H1 (cell line): ENCODE data around the gene PPIF. TPM values are rescaled to one million over a fixed set of nuclear protein-coding genes. Genes with fewer than 3 reads are reported as not detected.

Experiments
- CTCF ChIA-PET: fragments of 300-600 bp; sonication (Branson Sonifier 250); formaldehyde crosslinking; loops from one replicate; lab custom pipeline; 2021; ENCODE audit not compliant: partially characterized antibody; lab: Charles Lee
- POLR2A ChIA-PET: fragments of 300-600 bp; sonication (Branson Sonifier 250); formaldehyde crosslinking; loops from one replicate; lab custom pipeline; 2021; ENCODE audit warnings: inconsistent platforms; ENCODE audit not compliant: partially characterized antibody; lab: Charles Lee
- DNase-seq, 2 experiments: peaks; one replicate each; pipeline versions ENCODE4 v3.0.0 to v3.0.0-alpha.2; 2010 to 2022; ENCODE audit warnings: low spot score in 2 of 2, low read depth in 1 of 2, mixed read lengths in 1 of 2
- FAIRE-seq: peaks from 2 replicates; lab custom pipeline; 2011; peaks lifted over from hg19 to GRCh38; lab: Jason Lieb, UNC
- H2AFZ ChIP-seq: 2 replicates; pipeline ENCODE4 v1.8.1; 2012; ENCODE audit warnings: low read length, inconsistent platforms
- H2AK5ac ChIP-seq: 2 replicates; pipeline ENCODE4 v1.6.1; 2013; ENCODE audit warnings: low read depth, low read length
- H2BK120ac ChIP-seq: replicated peaks from 2 replicates; pipeline ENCODE3; 2013; ENCODE audit warnings: low read depth, low read length, inconsistent platforms
- H2BK12ac ChIP-seq: 2 replicates; pipeline ENCODE4 v1.6.1; 2013; ENCODE audit warnings: low read depth, low read length
- H2BK15ac ChIP-seq: 2 replicates; pipeline ENCODE4 v1.6.1; 2013; ENCODE audit warnings: low read length
- H2BK20ac ChIP-seq: 2 replicates; pipeline ENCODE4 v1.6.1; 2013; ENCODE audit warnings: low read length
- H2BK5ac ChIP-seq: 2 replicates; pipeline ENCODE4 v1.6.1; 2013; ENCODE audit warnings: low read depth, low read length
- H3K14ac ChIP-seq: 2 replicates; pipeline ENCODE4 v1.6.1; 2013; ENCODE audit warnings: inconsistent platforms; ENCODE audit not compliant: insufficient read length
- H3K18ac ChIP-seq: 2 replicates; pipeline ENCODE4 v1.6.1; 2013; ENCODE audit warnings: low read length; ENCODE audit errors: extremely low read depth
- H3K23ac ChIP-seq: 2 replicates; pipeline ENCODE4 v1.6.1; 2013; ENCODE audit warnings: inconsistent platforms; ENCODE audit not compliant: insufficient read length
- H3K23me2 ChIP-seq: 2 replicates; pipeline ENCODE4 v1.6.1; 2013; ENCODE audit warnings: low read depth, low read length
- H3K27ac ChIP-seq: 2 replicates; pipeline ENCODE4 v1.6.1; 2011; ENCODE audit warnings: low read depth, low read length, inconsistent platforms
- H3K27me3 ChIP-seq, 4 experiments: replicated peaks in 1 of 4; 1 replicate in 1 of 4; 2 replicates in 3 of 4; pipeline versions ENCODE4 v1.6.1 to v1.8.1; 2011 to 2013; ENCODE audit warnings: low read length in 3 of 4, mild to moderate bottlenecking in 3 of 4, inconsistent platforms in 2 of 4, mixed read lengths in 2 of 4, moderate library complexity in 1 of 4; ENCODE audit not compliant: control insufficient read depth in 3 of 4, insufficient read depth in 3 of 4; ENCODE audit errors: extremely low read depth in 1 of 4
- H3K36me3 ChIP-seq, 4 experiments: 2 replicates each; pipeline versions ENCODE4 v1.6.1 to v1.8.1; 2011 to 2013; ENCODE audit warnings: mild to moderate bottlenecking in 4 of 4, low read length in 3 of 4, moderate library complexity in 2 of 4, control low read depth in 1 of 4, inconsistent platforms in 1 of 4; ENCODE audit not compliant: insufficient read depth in 4 of 4, control insufficient read depth in 2 of 4
- H3K4ac ChIP-seq: replicated peaks from 2 replicates; pipeline ENCODE3; 2013; ENCODE audit warnings: low read length, low read depth, mixed read lengths, inconsistent platforms; ENCODE audit not compliant: insufficient read length
- H3K4me1 ChIP-seq, 4 experiments: replicated peaks in 1 of 4; 1 replicate in 1 of 4; 2 replicates in 3 of 4; pipeline versions ENCODE4 v1.6.1 to v1.8.1; 2011 to 2013; ENCODE audit warnings: low read length in 3 of 4, inconsistent platforms in 2 of 4, mixed read lengths in 1 of 4; ENCODE audit not compliant: insufficient read depth in 4 of 4, control insufficient read depth in 3 of 4
- H3K4me2 ChIP-seq, 2 experiments: 2 replicates each; pipeline versions ENCODE4 v1.6.1 to v1.8.1; 2011 to 2013; ENCODE audit warnings: low read depth in 2 of 2, low read length in 2 of 2, control low read depth in 1 of 2, inconsistent platforms in 1 of 2, mild to moderate bottlenecking in 1 of 2; ENCODE audit not compliant: insufficient read depth in 1 of 2
- H3K4me3 ChIP-seq, 4 experiments: fragments of 200-600, 300-600 bp in 1 of 4; sonication (generic), shearing (Covaris generic), sonication (Bioruptor Twin) in 1 of 4; 2 replicates each; pipeline versions ENCODE4 v1.5.1 to v1.8.1; 2011 to 2016; ENCODE audit warnings: low read length in 4 of 4, low read depth in 3 of 4, control low read depth in 2 of 4, inconsistent platforms in 2 of 4, mild to moderate bottlenecking in 2 of 4, mixed read lengths in 1 of 4, moderate library complexity in 1 of 4; ENCODE audit not compliant: insufficient read depth in 2 of 4; ENCODE audit errors: extremely low read depth in 1 of 4
- H3K56ac ChIP-seq: replicated peaks from 2 replicates; pipeline ENCODE3; 2013; ENCODE audit warnings: low read depth, mild to moderate bottlenecking, mixed read lengths, low read length, inconsistent platforms; ENCODE audit not compliant: insufficient read length
- H3K79me1 ChIP-seq: 2 replicates; pipeline ENCODE4 v1.6.1; 2013; ENCODE audit warnings: low read depth, low read length, control low read depth
- H3K79me2 ChIP-seq, 2 experiments: 2 replicates each; pipeline versions ENCODE4 v1.6.1 to v1.8.1; 2012 to 2013; ENCODE audit warnings: low read length in 2 of 2, mild to moderate bottlenecking in 2 of 2, inconsistent platforms in 1 of 2; ENCODE audit not compliant: insufficient read depth in 2 of 2, control insufficient read depth in 1 of 2
- H3K9ac ChIP-seq, 4 experiments: replicated peaks in 1 of 4; 1 replicate in 1 of 4; 2 replicates in 3 of 4; pipeline versions ENCODE4 v1.6.1 to v1.8.1; 2011 to 2013; ENCODE audit warnings: low read depth in 3 of 4, low read length in 3 of 4, control low read depth in 2 of 4, mild to moderate bottlenecking in 2 of 4, moderate library complexity in 2 of 4, inconsistent platforms in 1 of 4; ENCODE audit errors: extremely low read depth in 1 of 4
- H3K9me3 ChIP-seq, 2 experiments: 2 replicates each; pipeline versions ENCODE4 v1.6.1 to v1.8.1; 2012 to 2013; ENCODE audit warnings: mild to moderate bottlenecking in 2 of 2, moderate library complexity in 2 of 2, control low read depth in 1 of 2, inconsistent platforms in 1 of 2, low read depth in 1 of 2, low read length in 1 of 2, mixed read lengths in 1 of 2; ENCODE audit not compliant: insufficient read depth in 2 of 2
- H4K20me1 ChIP-seq, 2 experiments: replicated peaks in 1 of 2; 2 replicates each; pipeline versions ENCODE3 to v1.8.1; 2011 to 2013; ENCODE audit warnings: inconsistent platforms in 2 of 2, low read length in 2 of 2, mild to moderate bottlenecking in 1 of 2; ENCODE audit not compliant: insufficient read depth in 2 of 2, control insufficient read depth in 1 of 2
- H4K5ac ChIP-seq: 2 replicates; pipeline ENCODE4 v1.6.1; 2013; ENCODE audit warnings: low read length, low read depth, mixed read lengths, inconsistent platforms; ENCODE audit not compliant: insufficient read length
- H4K8ac ChIP-seq: 2 replicates; pipeline ENCODE4 v1.8.0; 2013; ENCODE audit warnings: mild to moderate bottlenecking, moderate library complexity, low read length, inconsistent platforms; ENCODE audit not compliant: insufficient read depth; ENCODE audit errors: extremely low read depth
- H4K91ac ChIP-seq: replicated peaks from 2 replicates; pipeline ENCODE3; 2013; ENCODE audit warnings: low read length, mixed read lengths, inconsistent platforms; ENCODE audit not compliant: insufficient read length
- CBX5 ChIP-seq: fragments of 300-800, 300-1000 bp; sonication (generic); IDR thresholded peaks from 2 replicates; pipeline ENCODE4 v1.7.1; 2016; ENCODE audit warnings: antibody characterized with exemption, low read length, low read depth
- EGR1 ChIP-seq: IDR thresholded peaks from 2 replicates; pipeline ENCODE4 v1.6.1; 2011; ENCODE audit warnings: low read depth, low read length, borderline replicate concordance
- NRF1 ChIP-seq: IDR thresholded peaks from 2 replicates; pipeline ENCODE4 v1.6.1; 2011; ENCODE audit warnings: mild to moderate bottlenecking, low read depth, low read length, improper control_type of control experiment
- SIRT6 ChIP-seq: IDR thresholded peaks from one replicate; pipeline ENCODE4 v1.7.1; 2012; ENCODE audit warnings: low read length, inconsistent platforms
- SP4 ChIP-seq: IDR thresholded peaks from 2 replicates; pipeline ENCODE4 v1.6.1; 2012; ENCODE audit warnings: low read length, inconsistent platforms
- WGBS, 2 experiments: shearing (Covaris generic) in 1 of 2; methylation state at CpG; one replicate each; pipeline versions ENCODE4 v1.1.6 to v1.1.7; 2013 to 2015; ENCODE audit warnings: low lambda C conversion rate in 2 of 2, mixed read lengths in 2 of 2, inconsistent platforms in 1 of 2, low coverage in 1 of 2, missing lambda C conversion rate in 1 of 2; ENCODE audit not compliant: insufficient replicate concordance in 2 of 2, insufficient coverage in 1 of 2, insufficient read length in 1 of 2; ENCODE audit errors: extremely low coverage in 1 of 2, missing lambda C conversion rate in 1 of 2; 5-methylcytosine and 5-hydroxymethylcytosine counted together
- polyA plus RNA-seq, 7 experiments: library from polyadenylated mRNA; depleted of rRNA in 3 of 7; stranded (reverse) in 5 of 7; unstranded in 2 of 7; fragments of >200 nt in 5 of 7; fragments of 200-250 nt in 2 of 7; gene quantifications; 1 replicate in 5 of 7; 2 replicates in 1 of 7; 4 replicates in 1 of 7; pipeline versions ENCODE4 v1.2.1 to v1.2.3, GENCODE V29; 2011 to 2013; ENCODE audit warnings: missing spikeins in 2 of 7, mixed read lengths in 2 of 7
- total RNA-seq: library from RNA; stranded (reverse); fragmentation: NEBNext Ultra II Directional; extraction: Animal tissue kit (Norgen Biotek cat#: 25700); gene quantifications from 2 replicates; pipeline ENCODE4 v1.2.1, GENCODE V29; 2021
- TF ChIP-seq, protein P1 (sequence below): IDR thresholded peaks from 2 replicates; pipeline ENCODE4 v1.6.1; 2011; ENCODE audit warnings: low read depth, mild to moderate bottlenecking, low read length; ENCODE audit not compliant: insufficient read depth

PPIF gene
- total and polyA plus RNA-seq, 2 of the 8 experiments (the other 6 are each of a cell fraction or from before 2014, with no cell fraction given) = 70.2 to 77.6 TPM

DNA sequence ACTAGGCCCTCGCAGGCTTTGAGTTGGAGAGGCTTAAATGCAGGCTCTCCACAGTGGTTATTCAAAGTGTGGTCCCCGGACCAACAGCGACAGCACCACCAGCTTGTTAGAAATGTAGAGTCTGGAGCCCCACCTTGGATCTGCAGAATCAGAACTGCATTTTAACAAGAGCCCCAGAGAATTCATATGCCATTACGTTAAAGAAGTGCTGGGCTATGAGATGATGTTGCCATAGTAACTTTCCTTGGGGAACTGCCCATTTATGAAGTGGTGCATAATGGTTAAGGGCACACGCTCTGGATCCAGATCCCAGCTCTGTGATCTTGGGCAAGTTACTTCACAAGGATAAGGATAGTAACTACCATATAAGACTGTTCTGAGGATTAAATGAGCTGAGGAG lies 49.3 kb downstream of the PPIF start:
- ChIA-PET CTCF (interaction anchor here (0.7 to 13.1 kb wide), 10 partner anchors 7 to 564 kb away, joined by 3 to 100 read pairs (median 5); no protein-coding TSS in a partner anchor), POLR2A (interaction anchor here (0.6 to 1.0 kb wide), 2 partner anchors 30 to 75 kb away, joined by 3 read pairs; no protein-coding TSS in a partner anchor)
- H2BK12ac ChIP-seq = no peak overlapping the region
- no peak overlapping the region for H3K4me3 ChIP-seq
- no peak overlapping the region for H3K18ac ChIP-seq
- no peak for DNase-seq
- no peak overlapping the region for H2BK15ac ChIP-seq
- no peak for TF ChIP-seq SP4
- no peak for TF ChIP-seq EGR1
- TF ChIP-seq, protein P1, sequence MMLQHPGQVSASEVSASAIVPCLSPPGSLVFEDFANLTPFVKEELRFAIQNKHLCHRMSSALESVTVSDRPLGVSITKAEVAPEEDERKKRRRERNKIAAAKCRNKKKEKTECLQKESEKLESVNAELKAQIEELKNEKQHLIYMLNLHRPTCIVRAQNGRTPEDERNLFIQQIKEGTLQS = no peak
- no peak for TF ChIP-seq NRF1
- TF ChIP-seq SIRT6 = no peak
- no peak for TF ChIP-seq CBX5
- WGBS, 2 experiments = 91% methylated on average over 5 of the region's 5 CpGs; no CpG with 5 or more reads in 1 of the 2 experiments
- H3K79me1 ChIP-seq = no peaks in the 10 kb centered on the region
- H4K5ac ChIP-seq = no peak overlapping the region
- H3K4me1 ChIP-seq = peaks cover 4 to 11% (median 9%) of the 10 kb centered on the region in 4 experiments
- H3K14ac ChIP-seq = no peak overlapping the region
- H3K4me2 ChIP-seq = no peak overlapping the region
- H3K9me3 ChIP-seq = no peaks in the 10 kb centered on the region
- H2BK5ac ChIP-seq = no peak overlapping the region
- H3K23me2 ChIP-seq = no peaks in the 10 kb centered on the region; the same call in 1 of the 2 replicates
- no peak overlapping the region for H3K9ac ChIP-seq
- H2AFZ ChIP-seq = no peak overlapping the region
- H3K4ac ChIP-seq = no peak overlapping the region
- no peak for FAIRE-seq
- no peaks in the 10 kb centered on the region for H3K79me2 ChIP-seq
- no peaks in the 10 kb centered on the region for H3K36me3 ChIP-seq
- no peak overlapping the region for H3K27ac ChIP-seq
- no peak overlapping the region for H2AK5ac ChIP-seq
- no peak overlapping the region for H3K56ac ChIP-seq
- H4K91ac ChIP-seq = no peak overlapping the region
- H4K8ac ChIP-seq = no peak overlapping the region
- no peaks in the 10 kb centered on the region for H4K20me1 ChIP-seq
- no peaks in the 10 kb centered on the region; a peak in 1 of 7 replicates for H3K27me3 ChIP-seq
- no peak overlapping the region for H2BK120ac ChIP-seq
- no peak overlapping the region for H2BK20ac ChIP-seq
- no peak overlapping the region for H3K23ac ChIP-seq
